Suprapubic skin (tissue), 3 donors: ENCODE measurements around the gene NOTCH4.

Source experiments
- CTCF ChIP-seq, 2 donors: fragments of 200-600 bp in 1 of 2; fragments of 450-650 bp in 1 of 2; sonication (generic) in 1 of 2; IDR thresholded peaks; one replicate each; pipeline ENCODE4 v1.5.1; 2016 to 2019; ENCODE audit warnings: antibody characterized with exemption in 2 of 2, mild to moderate bottlenecking in 1 of 2, moderate library complexity in 1 of 2
- POLR2A ChIP-seq, 2 donors: fragments of 450-650 bp; IDR thresholded peaks; one replicate each; pipeline ENCODE4 v1.6.1; 2017; ENCODE audit warnings: antibody characterized with exemption in 2 of 2, mild to moderate bottlenecking in 2 of 2, moderate library complexity in 2 of 2

DNA sequence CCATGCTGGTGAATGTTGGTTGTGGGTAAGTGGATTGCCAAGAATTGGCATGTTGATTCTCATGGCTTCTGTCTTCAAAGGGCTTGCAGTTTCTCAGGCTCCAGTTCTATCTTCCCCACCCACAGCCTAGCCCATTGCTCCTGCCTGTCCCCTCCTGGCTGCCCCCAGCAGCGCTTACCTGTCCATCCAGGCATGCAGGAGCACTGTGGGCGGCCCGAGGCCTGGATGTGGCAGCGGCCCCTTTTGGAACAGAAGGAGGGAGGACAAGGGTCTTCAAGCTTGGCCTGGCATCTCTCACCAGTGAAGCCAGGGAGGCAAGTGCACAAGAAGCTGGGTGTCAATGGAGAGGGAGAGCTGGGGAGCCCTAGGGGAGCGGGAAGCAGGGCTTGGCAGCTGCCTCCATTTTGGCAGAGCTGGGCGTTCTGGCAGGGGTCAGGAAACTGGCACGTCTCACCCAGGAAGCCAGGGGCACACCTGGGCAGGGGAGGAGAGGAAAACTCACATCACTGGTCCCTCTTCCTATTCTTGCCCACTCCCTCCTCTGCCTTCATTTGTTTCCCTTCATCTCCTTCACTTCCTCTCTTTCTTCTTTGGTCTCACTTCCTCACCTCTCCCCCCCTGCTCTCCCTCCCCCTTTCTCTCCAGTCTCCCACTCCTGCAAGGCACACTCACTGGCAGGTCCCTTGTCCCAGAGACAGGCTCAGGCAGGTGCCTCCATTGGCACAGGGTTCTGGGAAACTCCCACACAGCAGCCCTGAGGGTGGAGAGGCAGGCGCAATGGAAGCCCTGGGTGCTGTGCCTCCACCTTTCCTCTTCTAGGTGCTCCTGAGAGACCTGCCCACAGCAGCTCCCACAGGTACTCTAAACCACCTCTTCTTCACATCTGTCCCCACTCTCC, 1.3 kb downstream of the NOTCH4 start:
- TF ChIP-seq POLR2A (IDR thresholded peaks at IDR 0.05) (no peak), CTCF (IDR thresholded peaks at IDR 0.05) (no peak)
